Measurements from ENCODE around the gene NPM1.

NPM1 gene

GRCh38 chr5:171428168-171428696 is 40.6 kb downstream of the NPM1 start:
- no peak for DNase-seq (ENCODE audit: low read depth)

- DNase-seq (ENCODE audit: low read depth): no peak
Measured at GRCh38 chr5:171428809-171429542, 41.3 kb downstream of the NPM1 start.

GRCh38 chr5:171429543-171429910 is 41.9 kb downstream of the NPM1 start:
- no peak for DNase-seq (ENCODE audit: low read depth)

GRCh38 chr5:171431251-171431777 is 43.7 kb downstream of the NPM1 start:
- no peak for DNase-seq (ENCODE audit: low read depth)

- no peak for DNase-seq (ENCODE audit: low read depth)
Measured at GRCh38 chr5:171432076-171432475, 44.4 kb downstream of the NPM1 start.

GRCh38 chr5:171432583-171433351 is 45.1 kb downstream of the NPM1 start:
- no peak for DNase-seq (ENCODE audit: low read depth)

GRCh38 chr5:171433352-171433698 is 45.7 kb downstream of the NPM1 start:
- DNase-seq (ENCODE audit: low read depth): no peak

- no peak for DNase-seq (ENCODE audit: low read depth)
Measured at GRCh38 chr5:171433982-171434676, 46.5 kb downstream of the NPM1 start.

GRCh38 chr5:171434874-171435273 is 47.2 kb downstream of the NPM1 start:
- DNase-seq (ENCODE audit: low read depth): no peak

GRCh38 chr5:171435908-171436307 is 48.3 kb downstream of the NPM1 start:
- no peak for DNase-seq (ENCODE audit: low read depth)

- no peak for DNase-seq (ENCODE audit: low read depth)
Measured at GRCh38 chr5:171436804-171437285, 49.2 kb downstream of the NPM1 start.

- no peak for DNase-seq (ENCODE audit: low read depth)
Measured at GRCh38 chr5:171437286-171437821, 49.7 kb downstream of the NPM1 start.

- no peak for DNase-seq (ENCODE audit: low read depth)
Measured at GRCh38 chr5:171438738-171439137, 51.1 kb downstream of the NPM1 start.

- no peak for DNase-seq (ENCODE audit: low read depth)
Measured at GRCh38 chr5:171441246-171441791, 53.7 kb downstream of the NPM1 start.

GRCh38 chr5:171442287-171443042 is 54.8 kb downstream of the NPM1 start:
- DNase-seq (ENCODE audit: low read depth): no peak

GRCh38 chr5:171444582-171444981 is 56.9 kb downstream of the NPM1 start:
- no peak for DNase-seq (ENCODE audit: low read depth)

GRCh38 chr5:171445644-171446516 is 58.2 kb downstream of the NPM1 start:
- no peak for DNase-seq (ENCODE audit: low read depth)

GRCh38 chr5:171447226-171447625 is 59.6 kb downstream of the NPM1 start:
- no peak for DNase-seq (ENCODE audit: low read depth)

- no peak for DNase-seq (ENCODE audit: low read depth)
Measured at GRCh38 chr5:171449426-171449825, 61.8 kb downstream of the NPM1 start.

All from CMK (cell line).